ENCODE measurements around the gene TMEM252. TPM values are rescaled to one million over a fixed set of nuclear protein-coding genes. Genes with fewer than 3 reads are reported as not detected.

The TMEM252 gene, protein sequence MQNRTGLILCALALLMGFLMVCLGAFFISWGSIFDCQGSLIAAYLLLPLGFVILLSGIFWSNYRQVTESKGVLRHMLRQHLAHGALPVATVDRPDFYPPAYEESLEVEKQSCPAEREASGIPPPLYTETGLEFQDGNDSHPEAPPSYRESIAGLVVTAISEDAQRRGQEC
- total RNA-seq (not detected), polyA plus RNA-seq (not detected)
- long read RNA-seq, donor 1: 0 reads
- long read RNA-seq, donor 2: 0 reads
- long read RNA-seq, donor 3: 0 reads
- long read RNA-seq, donor 4: 0 reads
- long read RNA-seq, donor 5: 0 reads

DNA sequence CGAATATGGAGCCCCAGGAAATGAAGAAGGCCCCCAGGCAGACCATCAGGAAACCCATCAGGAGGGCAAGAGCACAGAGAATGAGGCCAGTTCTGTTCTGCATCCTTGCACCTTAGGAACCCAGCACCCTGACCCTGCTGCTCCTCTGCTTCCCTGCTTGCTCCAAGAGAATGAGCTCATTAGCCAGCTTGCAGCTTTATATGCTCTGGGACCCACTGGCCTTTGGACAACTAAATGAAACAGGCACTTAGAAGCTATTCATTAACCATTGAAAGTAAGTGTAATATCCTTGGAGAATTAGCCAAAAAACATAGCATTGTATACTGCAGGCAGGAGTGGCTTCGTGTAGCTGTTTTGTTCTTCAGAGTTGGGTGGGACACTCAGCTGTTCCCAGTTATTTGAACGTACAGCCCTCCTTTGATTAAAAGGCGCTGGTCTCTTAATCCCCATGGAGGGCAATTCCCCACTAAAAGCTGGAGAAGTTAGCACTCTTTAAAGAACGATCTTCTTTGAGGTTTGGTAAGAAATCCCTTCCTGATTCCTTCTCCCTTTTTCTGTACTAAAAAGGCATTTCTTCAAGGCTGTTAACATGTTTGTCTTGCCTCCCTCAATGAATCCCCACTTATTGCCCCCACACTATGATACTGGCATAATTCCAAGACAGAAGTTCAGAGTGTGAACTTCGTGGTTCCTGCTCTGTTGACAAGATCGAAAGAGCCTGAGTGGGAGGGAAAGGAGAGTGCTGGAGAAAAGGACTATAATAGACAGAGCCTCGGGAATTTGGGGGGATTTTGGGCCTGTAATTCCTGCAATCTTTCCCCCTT, at the start of gene TMEM252:
TMEM252 (minus strand) TSS at position 172 of the 824 bp plus-strand sequence; CDS start at position 103, 69 bp downstream.
- ATAC-seq (ENCODE audit: insufficient read depth, low FRiP score) (peak; percentile 6), DNase-seq (peak in 2 of 3 donors; percentile 60 to 62)
- Histone ChIP-seq H3K4me3 (no peak within 1 kb of the TSS), H3K27ac (ENCODE audit: low read depth in 1 of 2, low read length in 1 of 2) (peak within 1 kb of the TSS in 1 of 2 donors; percentile 0), H3K9ac (ENCODE audit: insufficient read depth in 1 of 2, low read length in 2 of 2) (no peak within 1 kb of the TSS), H3K27me3 (ENCODE audit: control insufficient read depth in 3 of 3, insufficient read depth in 3 of 3, low read length in 2 of 3) (no peaks in the 10 kb centered on the region), H3K36me3 (ENCODE audit: control insufficient read depth in 4 of 4, insufficient read depth in 4 of 4, low read length in 4 of 4) (no peaks in the 10 kb centered on the region), H3K9me3 (ENCODE audit: control insufficient read depth in 4 of 4, insufficient read depth in 3 of 4, low read length in 3 of 4) (peaks cover 0 to 4% (median 0%) of the 10 kb centered on the region in 4 donors), H3K4me1 (ENCODE audit: control insufficient read depth in 5 of 5, insufficient read depth in 5 of 5, low read length in 5 of 5) (peaks cover 3 to 34% (median 13%) of the 10 kb centered on the region in 5 donors)
- TF ChIP-seq, protein P1, sequence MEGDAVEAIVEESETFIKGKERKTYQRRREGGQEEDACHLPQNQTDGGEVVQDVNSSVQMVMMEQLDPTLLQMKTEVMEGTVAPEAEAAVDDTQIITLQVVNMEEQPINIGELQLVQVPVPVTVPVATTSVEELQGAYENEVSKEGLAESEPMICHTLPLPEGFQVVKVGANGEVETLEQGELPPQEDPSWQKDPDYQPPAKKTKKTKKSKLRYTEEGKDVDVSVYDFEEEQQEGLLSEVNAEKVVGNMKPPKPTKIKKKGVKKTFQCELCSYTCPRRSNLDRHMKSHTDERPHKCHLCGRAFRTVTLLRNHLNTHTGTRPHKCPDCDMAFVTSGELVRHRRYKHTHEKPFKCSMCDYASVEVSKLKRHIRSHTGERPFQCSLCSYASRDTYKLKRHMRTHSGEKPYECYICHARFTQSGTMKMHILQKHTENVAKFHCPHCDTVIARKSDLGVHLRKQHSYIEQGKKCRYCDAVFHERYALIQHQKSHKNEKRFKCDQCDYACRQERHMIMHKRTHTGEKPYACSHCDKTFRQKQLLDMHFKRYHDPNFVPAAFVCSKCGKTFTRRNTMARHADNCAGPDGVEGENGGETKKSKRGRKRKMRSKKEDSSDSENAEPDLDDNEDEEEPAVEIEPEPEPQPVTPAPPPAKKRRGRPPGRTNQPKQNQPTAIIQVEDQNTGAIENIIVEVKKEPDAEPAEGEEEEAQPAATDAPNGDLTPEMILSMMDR (IDR thresholded peaks at IDR 0.05; ENCODE audit: control extremely low read depth, extremely low read depth): no peak
- 35 to 46% methylated on average over 8 of the region's 8 CpGs for WGBS, 2 donors

DNA sequence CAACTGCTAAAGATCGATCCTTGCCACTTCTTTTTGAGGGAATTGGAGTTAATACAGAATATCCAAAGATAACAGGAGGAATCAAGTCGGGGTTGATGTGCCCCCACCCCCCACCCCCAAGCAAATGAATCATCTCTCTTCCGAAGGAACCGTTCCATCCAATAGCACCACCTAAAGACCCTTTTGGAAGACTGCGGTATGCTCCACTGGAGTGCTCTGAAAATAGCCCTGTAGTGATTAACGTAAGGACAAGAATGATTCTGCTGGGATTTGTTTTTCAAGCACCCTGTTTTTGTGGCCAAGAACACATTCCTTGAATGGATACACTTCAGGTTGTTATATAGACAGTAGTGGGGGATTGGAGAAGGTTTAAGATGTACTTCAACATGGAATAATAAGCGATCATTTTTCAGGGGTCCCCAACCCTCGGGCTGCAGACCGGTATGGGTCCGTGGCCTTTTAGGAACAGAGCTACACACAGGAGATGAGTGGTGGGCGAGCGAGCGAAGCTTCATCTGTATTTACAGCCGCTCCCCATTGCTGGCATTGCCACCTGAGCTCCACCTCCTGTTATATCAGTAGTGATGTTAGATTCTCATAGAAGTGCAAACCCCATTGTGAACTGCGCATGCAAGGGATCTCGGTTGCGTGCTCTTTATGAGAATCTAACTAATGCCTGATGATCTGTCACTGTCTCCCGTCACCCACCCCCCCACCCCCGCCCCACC, 44.5 kb upstream of the TMEM252 start:
- WGBS, 2 donors: 79 to 81% methylated on average over 19 of the region's 19 CpGs
- Histone ChIP-seq H3K4me1 (ENCODE audit: control insufficient read depth in 5 of 5, insufficient read depth in 5 of 5, low read length in 5 of 5) (no peaks in the 10 kb centered on the region), H3K9ac (ENCODE audit: insufficient read depth in 1 of 2, low read length in 2 of 2) (no peak overlapping the region), H3K27me3 (ENCODE audit: control insufficient read depth in 3 of 3, insufficient read depth in 3 of 3, low read length in 2 of 3) (no peaks in the 10 kb centered on the region), H3K27ac (ENCODE audit: low read depth in 1 of 2, low read length in 1 of 2) (no peak overlapping the region), H3K9me3 (ENCODE audit: control insufficient read depth in 4 of 4, insufficient read depth in 3 of 4, low read length in 3 of 4) (no peaks in the 10 kb centered on the region), H3K36me3 (ENCODE audit: control insufficient read depth in 4 of 4, insufficient read depth in 4 of 4, low read length in 4 of 4) (no peaks in the 10 kb centered on the region), H3K4me3 (no peak overlapping the region)
- DNase-seq (no peak), ATAC-seq (ENCODE audit: insufficient read depth, low FRiP score) (no peak)
- TF ChIP-seq, protein P1 (IDR thresholded peaks at IDR 0.05; ENCODE audit: control extremely low read depth, extremely low read depth): no peak

DNA sequence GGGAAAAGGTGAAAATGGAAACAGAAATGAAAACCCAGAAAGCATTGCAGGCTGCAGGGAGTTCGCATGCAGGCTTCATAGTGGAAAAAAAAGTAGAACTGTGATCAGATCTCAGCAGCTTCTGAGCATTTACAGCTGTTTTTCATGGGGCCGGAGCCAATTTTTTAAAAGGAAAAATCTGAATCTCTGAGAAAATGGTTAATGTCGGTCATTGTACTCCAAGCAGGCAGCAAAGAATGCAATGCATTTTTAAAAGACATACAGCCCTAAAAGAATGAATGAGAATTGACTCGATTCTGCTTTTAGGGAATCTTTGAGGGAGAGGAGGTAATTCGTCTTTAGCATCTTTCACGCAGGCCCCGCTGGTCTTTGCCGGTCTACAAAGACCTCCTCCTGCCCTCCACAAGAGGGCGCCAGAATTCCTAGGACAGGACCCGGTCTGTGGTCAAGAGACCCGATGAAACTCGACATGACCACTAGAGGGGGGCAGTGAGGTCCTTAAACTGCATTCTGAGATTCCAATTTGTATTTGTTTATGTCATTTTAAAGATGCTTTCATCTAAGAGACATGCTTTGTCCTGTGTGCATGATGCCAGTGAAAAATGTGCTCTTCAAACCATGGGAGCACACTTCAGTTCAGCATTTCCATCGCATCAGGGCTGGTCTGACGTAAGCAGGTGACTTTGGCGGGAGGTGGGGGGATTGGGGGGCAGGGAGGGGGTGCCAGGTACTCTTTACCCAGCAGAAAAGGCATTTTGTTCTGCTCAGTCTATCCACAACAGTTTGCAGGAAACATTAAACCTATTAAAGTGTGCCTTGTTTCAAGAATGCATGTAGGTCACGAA, 43.7 kb upstream of the TMEM252 start:
- H3K36me3 ChIP-seq (ENCODE audit: control insufficient read depth in 4 of 4, insufficient read depth in 4 of 4, low read length in 4 of 4): no peaks in the 10 kb centered on the region
- WGBS, 2 donors: 26 to 28% methylated on average over 16 of the region's 16 CpGs
- TF ChIP-seq, protein P1 (IDR thresholded peaks at IDR 0.05; ENCODE audit: control extremely low read depth, extremely low read depth): peak; percentile 99
- H3K9me3 ChIP-seq (ENCODE audit: control insufficient read depth in 4 of 4, insufficient read depth in 3 of 4, low read length in 3 of 4): no peaks in the 10 kb centered on the region
- H3K9ac ChIP-seq (ENCODE audit: insufficient read depth in 1 of 2, low read length in 2 of 2): peak overlapping the region in 1 of 2 donors; percentile 70
- no peak overlapping the region for H3K4me3 ChIP-seq
- H3K27me3 ChIP-seq (ENCODE audit: control insufficient read depth in 3 of 3, insufficient read depth in 3 of 3, low read length in 2 of 3): no peaks in the 10 kb centered on the region
- peak; percentile 89 to 96 (median 95) for DNase-seq
- ATAC-seq (ENCODE audit: insufficient read depth, low FRiP score): peak; percentile 97
- H3K4me1 ChIP-seq (ENCODE audit: control insufficient read depth in 5 of 5, insufficient read depth in 5 of 5, low read length in 5 of 5): no peaks in the 10 kb centered on the region
- no peak overlapping the region for H3K27ac ChIP-seq (ENCODE audit: low read depth in 1 of 2, low read length in 1 of 2)
